ENCODE data around the gene APOL6.

- TF ChIP-seq CEBPB (IDR thresholded peaks at IDR 0.05) (no peak), CTCF (IDR thresholded peaks at IDR 0.05) (no peak), POLR2A (IDR thresholded peaks at IDR 0.05; ENCODE audit: low read length) (no peak)
These were observed 35.3 kb downstream of the APOL6 start for GRCh38 chr22:35683560-35683959.
